GM21367 (cell line): ENCODE results near the gene CNTFR.
"Not testable (repeated sequence)": the region's sequence is repeated elsewhere in the genome, so short reads cannot be mapped to it uniquely, and the experiment has no call there.

Experiments used
- ATAC-seq: cut with Tn5 transposase; IDR thresholded peaks from one replicate; pipeline ENCODE4 v1.9.1; 2021; ENCODE audit not compliant: unreplicated experiment

The CNTFR gene

GRCh38 chr9:34555500-34555899, 34.0 kb downstream of the CNTFR start:
- ATAC-seq, result no peak

GRCh38 chr9:34555002-34555348, 34.5 kb downstream of the CNTFR start:
- no peak for ATAC-seq

DNA sequence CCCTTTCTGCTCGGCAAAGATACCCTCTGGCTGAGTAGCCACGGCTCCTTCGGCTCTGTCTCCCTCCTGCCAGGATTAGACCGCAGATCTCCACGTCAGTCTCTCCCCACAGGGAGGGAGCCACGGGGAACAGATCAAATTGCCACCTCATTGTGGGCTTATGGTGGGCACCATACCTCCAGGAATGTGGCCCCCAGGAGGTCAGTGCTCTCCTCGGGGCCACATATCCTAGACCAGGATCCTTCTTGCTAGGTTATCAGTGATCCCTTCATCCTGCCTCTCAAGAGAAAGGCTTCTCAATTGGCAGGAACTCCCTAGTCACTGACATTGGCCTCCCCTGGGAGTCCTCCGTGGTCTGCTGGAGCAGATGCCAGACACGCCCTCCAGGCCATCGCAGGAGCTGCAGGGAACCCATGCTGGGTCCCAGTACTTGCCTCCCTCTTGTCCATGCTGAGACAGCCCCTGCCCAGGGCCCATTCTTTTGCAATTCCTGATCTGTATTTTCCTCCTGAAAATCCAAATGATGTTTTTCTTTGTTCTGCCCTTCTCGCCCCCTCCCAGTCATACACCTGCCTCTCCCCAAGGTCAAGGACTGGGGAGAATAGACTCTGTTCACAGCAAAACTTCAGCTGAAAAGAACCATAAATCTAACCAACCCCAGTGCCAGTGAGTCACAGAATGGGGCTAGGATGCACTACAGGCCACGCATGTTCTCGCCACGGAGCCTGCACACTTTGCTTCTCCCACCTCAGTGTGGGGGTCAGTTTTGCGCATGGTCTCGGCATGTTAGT, 35.1 kb downstream of the CNTFR start:
- no peak for ATAC-seq

GRCh38 chr9:34553511-34554021, 36.0 kb downstream of the CNTFR start:
- ATAC-seq, result no peak

DNA sequence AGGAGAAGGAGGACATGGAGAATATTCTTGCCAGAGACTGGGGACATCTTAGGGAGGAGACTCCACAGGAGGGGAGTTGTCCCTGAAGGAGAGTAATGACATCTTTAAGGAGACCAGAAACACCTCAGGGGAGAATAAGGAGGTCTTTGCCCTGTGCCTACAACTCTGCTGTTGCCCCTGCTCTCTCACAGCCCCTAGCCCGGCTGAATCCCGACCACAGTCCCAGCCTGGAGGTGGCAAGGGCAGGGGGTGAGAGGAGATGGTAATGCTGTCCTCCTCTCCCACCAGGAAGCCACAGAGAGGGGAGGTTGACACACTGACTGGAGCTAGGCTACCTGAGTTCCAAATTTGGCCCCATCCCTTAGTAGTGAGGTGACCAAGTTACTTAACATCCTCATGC, 36.5 kb downstream of the CNTFR start:
- no peak for ATAC-seq

- no peak for ATAC-seq
Observed at GRCh38 chr9:34552606-34552981, 36.9 kb downstream of the CNTFR start.

DNA sequence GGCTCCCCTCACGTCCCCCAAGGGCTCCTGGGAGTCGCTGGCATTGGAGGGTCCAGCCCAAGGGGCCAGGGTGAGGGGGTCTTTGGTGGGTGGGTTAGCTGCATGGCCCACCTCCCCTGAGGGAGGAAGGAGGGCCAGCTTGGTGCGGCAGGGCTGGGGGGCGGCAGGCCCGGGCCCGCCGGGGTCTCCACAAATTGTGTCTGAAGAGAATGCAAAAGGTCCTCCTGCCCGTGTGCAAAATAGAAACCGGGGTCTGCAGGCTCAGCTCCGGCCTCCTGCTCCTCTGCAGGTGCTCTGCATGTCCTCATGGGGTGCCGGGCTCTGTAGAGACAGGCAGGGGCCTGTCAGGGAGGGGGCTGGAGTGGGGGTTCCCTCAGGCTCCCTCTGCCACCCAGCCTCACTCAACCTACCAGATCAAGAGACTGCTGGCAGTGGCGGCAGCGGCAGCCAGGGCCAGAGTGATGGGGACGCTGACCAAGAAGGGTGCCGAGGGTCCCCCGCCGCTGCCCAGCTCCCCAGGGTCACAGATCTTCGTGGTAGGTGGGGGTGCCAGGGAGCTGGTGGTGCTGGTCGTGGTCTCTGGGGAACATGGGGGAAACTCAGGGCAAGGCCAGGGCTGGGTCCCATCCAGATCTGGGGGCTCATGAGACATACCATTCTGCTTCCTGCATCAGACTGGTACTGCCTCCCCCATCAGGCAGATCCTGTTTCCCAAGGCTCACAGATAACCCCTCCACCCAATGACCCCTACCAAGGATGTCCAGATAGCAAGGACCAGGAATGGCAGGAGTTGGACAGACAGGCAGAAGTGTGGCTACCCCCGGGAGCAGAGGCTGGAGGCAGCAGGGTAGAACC, 37.5 kb downstream of the CNTFR start:
- no peak for ATAC-seq

- ATAC-seq, result no peak
Observed at GRCh38 chr9:34550681-34551270, 38.7 kb downstream of the CNTFR start.

- no peak for ATAC-seq
Observed at GRCh38 chr9:34550016-34550680, 39.4 kb downstream of the CNTFR start.

DNA sequence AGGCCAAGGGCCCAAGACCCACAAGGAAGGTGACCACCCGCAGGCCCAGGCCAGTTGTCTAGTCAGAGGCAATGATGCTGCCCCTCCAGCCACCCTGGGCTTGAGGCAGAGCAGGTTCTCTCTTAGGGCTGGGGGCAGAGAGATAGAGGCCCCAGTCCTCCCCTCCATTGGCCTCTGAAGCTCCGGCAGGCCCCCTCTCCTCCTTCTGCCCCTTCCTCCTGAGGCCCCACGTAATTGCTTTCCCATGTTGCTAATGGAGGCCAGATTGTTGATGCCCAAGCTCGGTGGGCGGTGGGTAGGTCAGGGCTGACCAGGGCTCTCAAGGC, 40.2 kb downstream of the CNTFR start:
- no peak for ATAC-seq

- ATAC-seq, result no peak
Observed at GRCh38 chr9:34547960-34548611, 41.4 kb downstream of the CNTFR start.

DNA sequence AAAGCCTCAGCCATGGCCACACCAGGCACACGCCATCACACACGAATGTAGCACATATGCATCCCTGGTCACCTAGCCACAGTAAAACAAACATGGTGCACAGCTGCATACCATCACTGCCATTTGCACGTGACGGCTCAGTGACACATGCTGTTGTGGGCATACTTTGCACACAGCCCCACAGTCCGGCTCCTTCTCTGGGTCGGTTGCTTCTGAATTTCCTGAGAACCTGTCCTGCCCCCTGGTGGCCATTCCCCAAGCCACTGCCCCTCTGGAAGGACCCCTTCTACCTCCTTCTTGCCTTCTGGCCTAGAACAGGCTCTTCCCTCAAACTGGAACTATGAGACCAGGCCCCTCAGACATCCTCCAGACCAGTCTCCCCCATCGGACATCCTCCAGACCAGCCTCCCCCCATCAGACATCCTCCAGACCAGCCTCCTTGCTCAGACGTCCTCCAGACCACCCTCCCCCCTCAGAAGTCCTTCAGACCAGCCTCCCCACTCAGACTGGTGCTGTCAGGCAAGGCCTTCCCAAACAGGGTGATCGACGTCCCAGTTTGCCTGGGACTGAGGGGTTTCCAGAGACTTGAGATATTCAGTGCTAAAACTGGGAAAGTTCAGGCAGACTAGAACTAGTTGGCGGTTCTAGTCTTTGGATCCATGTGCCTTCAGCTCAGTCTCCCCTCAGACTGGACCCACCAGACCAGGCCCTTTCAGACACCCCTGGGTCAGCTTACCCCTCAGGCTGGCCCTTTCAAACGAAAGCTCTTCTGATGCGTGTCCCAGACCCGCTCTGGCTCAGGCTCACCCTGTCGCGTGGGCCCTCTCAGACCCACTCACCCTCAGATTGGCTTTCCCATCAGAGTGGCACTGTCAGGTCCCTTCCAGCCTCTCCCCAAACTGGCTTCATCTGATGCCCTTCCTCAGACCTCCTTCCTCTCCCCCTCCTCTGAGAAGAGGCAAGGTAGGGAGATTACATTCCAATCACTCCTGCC, 42.4 kb downstream of the CNTFR start:
- no peak for ATAC-seq

DNA sequence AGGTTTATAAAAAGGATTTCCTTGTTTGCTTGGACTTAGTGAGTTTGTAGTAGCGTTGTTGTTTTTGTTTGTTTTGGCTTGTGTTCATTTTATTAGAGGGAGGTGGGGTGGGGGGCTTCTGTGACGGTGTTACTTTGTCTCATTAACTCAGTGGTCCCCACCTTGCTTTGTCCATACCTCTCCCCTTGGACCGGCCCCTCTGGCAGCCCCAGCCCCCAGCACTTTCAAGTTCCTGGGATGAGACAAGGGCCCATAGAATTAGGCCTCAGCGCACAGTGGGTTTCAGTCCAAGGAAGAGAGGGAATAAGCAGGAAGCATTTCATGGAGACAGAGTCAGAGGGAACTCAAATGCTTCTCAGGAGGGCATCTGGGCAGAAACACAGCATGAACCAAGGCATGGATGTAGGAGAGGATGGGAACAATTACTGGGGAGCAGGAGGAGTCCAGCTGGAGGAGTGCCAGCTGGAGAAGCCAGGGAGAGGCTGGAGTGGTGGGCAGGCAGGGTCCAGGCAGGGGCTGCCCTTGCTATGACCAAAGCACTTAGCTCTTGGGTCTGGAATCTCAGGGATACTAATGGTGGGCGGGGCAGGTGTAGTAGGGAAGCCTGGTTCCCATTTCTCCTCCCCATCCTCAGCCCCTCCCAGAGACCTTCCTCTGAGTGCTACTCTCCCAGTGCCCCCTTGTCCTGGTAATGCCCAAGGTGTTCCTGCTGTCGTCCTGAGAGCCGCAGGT, 43.3 kb downstream of the CNTFR start:
- no peak for ATAC-seq

GRCh38 chr9:34545497-34545896, 44.0 kb downstream of the CNTFR start:
- no peak for ATAC-seq

DNA sequence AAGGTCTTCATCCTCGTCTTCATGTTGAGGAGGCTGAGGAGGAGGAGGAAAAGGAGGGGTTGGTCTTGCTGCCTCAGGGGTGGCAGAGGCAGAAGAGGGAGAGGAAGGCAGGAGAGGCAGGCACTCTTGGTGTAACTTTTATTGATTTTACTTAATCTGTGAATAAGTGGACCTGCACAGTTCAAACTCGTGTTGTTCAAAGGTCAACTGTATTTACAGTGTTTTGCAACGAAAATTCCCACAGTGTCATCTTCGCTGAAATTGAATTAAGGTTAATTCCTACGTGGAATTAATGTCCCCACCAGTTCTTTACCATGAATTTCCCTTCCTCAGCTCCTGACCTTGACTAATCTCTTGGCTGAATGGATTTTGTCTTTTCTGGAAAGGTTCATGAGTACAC, 45.5 kb downstream of the CNTFR start:
- no peak for ATAC-seq

- ATAC-seq, result no peak
Observed at GRCh38 chr9:34541540-34541939, 48.0 kb downstream of the CNTFR start.

DNA sequence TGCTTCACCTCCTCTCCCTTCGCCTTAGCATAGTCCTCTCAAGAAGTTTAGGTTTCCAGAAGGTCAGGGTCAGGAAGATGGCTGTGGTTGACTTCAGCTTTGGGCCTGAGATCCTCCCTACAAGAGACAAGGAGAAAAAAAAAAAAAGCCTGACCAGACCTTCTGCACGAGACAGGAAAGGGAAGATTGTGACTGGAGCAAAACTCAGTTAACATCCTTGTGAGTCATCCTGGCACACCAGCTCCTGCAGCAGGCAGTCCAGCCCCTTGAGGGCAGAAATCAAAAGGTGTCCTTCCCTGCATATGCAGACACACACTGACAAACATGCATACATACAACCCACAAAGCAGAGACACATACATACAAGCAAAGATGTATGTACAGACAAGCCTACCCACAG, 48.7 kb downstream of the CNTFR start:
- ATAC-seq, result no peak

DNA sequence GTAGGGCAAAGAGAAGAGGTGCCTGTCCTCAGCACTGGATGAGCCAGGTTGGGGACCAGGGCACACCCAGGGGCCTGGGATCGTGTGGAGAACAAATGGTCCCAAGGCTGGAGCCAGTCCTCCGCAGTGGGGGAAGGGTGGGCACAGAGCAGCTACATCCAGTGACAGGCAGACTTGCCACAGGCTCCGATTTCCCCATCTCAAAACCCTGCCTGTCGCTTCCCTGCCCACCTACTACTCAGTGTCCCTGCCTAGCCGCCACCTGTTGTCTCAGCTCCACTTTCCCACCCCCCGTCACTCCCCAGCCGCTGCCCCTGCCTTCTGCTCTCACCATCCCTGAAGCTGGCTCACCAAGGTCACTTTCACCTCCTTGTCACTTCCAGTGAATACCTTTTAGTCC, 52.8 kb downstream of the CNTFR start:
- no peak for ATAC-seq

DNA sequence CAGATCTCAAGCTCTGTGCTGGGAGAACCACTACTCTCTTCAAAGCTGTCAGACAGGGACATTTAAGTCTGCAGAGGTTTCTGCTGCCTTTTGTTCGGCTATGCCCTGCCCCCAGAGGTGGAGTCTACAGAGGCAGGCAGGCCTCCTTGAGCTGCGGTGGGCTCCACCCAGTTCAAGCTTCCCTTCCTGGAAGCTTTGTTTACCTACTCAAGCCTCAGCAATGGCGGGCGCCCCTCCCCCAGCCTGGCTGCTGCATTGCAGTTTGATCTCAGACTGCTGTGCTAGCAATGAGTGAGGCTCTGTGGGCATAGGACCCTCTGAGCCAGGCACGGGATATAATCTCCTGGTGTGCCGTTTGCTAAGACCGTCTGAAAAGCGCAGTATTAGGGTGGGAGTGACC, 57.5 kb downstream of the CNTFR start:
- ATAC-seq, result not testable (repeated sequence)
